HepG2 (cell line): ENCODE data around the gene OR1I1. TPM values are rescaled to one million over a fixed set of nuclear protein-coding genes. Genes with fewer than 3 reads are reported as not detected.
A peak's percentile ranks its signal among the peaks of the same experiment; 100 is the strongest.

Experiments
- ATF1 ChIP-seq: IDR thresholded peaks from 2 replicates; pipeline ENCODE4 v1.6.1; 2016; ENCODE audit warnings: mild to moderate bottlenecking, control low read depth
- ATM ChIP-seq: fragments of 450-650 bp; IDR thresholded peaks from 2 replicates; pipeline ENCODE4 v1.7.1; 2017; ENCODE audit warnings: mild to moderate bottlenecking, borderline replicate concordance
- GZF1 ChIP-seq: sonication (generic); formaldehyde crosslinking; IDR thresholded peaks from 2 replicates; pipeline ENCODE4 v1.5.1; 2020; ENCODE audit warnings: mild to moderate bottlenecking, missing genetic modification reagents
- KLF9 ChIP-seq: IDR thresholded peaks from 2 replicates; pipeline ENCODE4 v1.6.1; 2016; ENCODE audit warnings: low read depth
- NFRKB ChIP-seq: fragments of 450-650 bp; IDR thresholded peaks from 2 replicates; pipeline ENCODE4 v1.6.1; 2017
- REL ChIP-seq: sonication (generic); formaldehyde crosslinking; conservative IDR thresholded peaks from 2 replicates; pipeline ENCODE4 v1.8.0; 2022; ENCODE audit warnings: mild to moderate bottlenecking, missing genetic modification reagents, moderate library complexity
- SPEN ChIP-seq: sonication (generic); formaldehyde crosslinking; IDR thresholded peaks from 2 replicates; pipeline ENCODE4 v1.5.1; 2020; ENCODE audit warnings: low read depth, mild to moderate bottlenecking, missing genetic modification reagents
- TBP ChIP-seq: sonication (generic); formaldehyde crosslinking; IDR thresholded peaks from 2 replicates; pipeline ENCODE4 v1.5.0; 2020; ENCODE audit warnings: missing genetic modification reagents
- ZNF280B ChIP-seq: sonication (generic); formaldehyde crosslinking; IDR thresholded peaks from 2 replicates; pipeline ENCODE4 v1.5.0; 2020; ENCODE audit warnings: missing genetic modification reagents, mild to moderate bottlenecking, borderline replicate concordance
- ZNF354B ChIP-seq: sonication (generic); formaldehyde crosslinking; IDR thresholded peaks from 2 replicates; pipeline ENCODE4 v1.8.0; 2022; ENCODE audit warnings: mild to moderate bottlenecking, missing genetic modification reagents
- ZNF431 ChIP-seq: sonication (generic); formaldehyde crosslinking; IDR thresholded peaks from 2 replicates; pipeline ENCODE4 v1.9.0; 2022; ENCODE audit warnings: missing genetic modification reagents, low read depth, mild to moderate bottlenecking, borderline replicate concordance
- ZNF776 ChIP-seq: sonication (generic); formaldehyde crosslinking; IDR thresholded peaks from 2 replicates; pipeline ENCODE4 v1.4.0; 2020; ENCODE audit warnings: mild to moderate bottlenecking, missing genetic modification reagents
- polyA plus RNA-seq, 8 experiments: library from polyadenylated mRNA; depleted of rRNA in 3 of 8; stranded (reverse) in 7 of 8; unstranded in 1 of 8; fragments of >200 nt; fragmentation: Illumina TruSeq in 4 of 8; extraction: Trizol in 4 of 8; gene quantifications; 2 replicates each; pipeline versions ENCODE4 v1.2.1 to v1.2.3, GENCODE V29; 2011 to 2016; ENCODE audit warnings: low read depth in 4 of 8, missing spikeins in 1 of 8, mixed read lengths in 1 of 8; ENCODE audit not compliant: insufficient read depth in 1 of 8
- total RNA-seq, 5 experiments: library from RNA; depleted of rRNA; stranded (reverse); fragments of >200 nt; fragmentation: Illumina TruSeq; extraction: Trizol; gene quantifications; 2 replicates each; pipeline ENCODE4 v1.2.3, GENCODE V29; 2016; ENCODE audit warnings: low read depth in 1 of 5
- TF ChIP-seq, protein P1 (sequence below), 2 experiments: sonication (generic) in 1 of 2; formaldehyde crosslinking in 1 of 2; IDR thresholded peaks; 2 replicates each; pipeline versions ENCODE4 v1.6.1 to v1.9.0; 2014 to 2022; ENCODE audit warnings: antibody characterized with exemption in 1 of 2, borderline replicate concordance in 1 of 2, inconsistent platforms in 1 of 2, low read depth in 1 of 2, missing genetic modification reagents in 1 of 2
- TF ChIP-seq, protein P2 (sequence below): sonication (generic); formaldehyde crosslinking; IDR thresholded peaks from 2 replicates; pipeline ENCODE4 v1.9.0; 2021; ENCODE audit warnings: mild to moderate bottlenecking, missing genetic modification reagents

OR1I1 gene
- total and polyA plus RNA-seq, 2 of the 13 experiments (the other 11 are each of a cell fraction or from before 2014, with no cell fraction given), result not detected

GRCh38 chr19:15125232-15126067, 43.4 kb downstream of the OR1I1 start (continued):
- TF ChIP-seq, protein P1, sequence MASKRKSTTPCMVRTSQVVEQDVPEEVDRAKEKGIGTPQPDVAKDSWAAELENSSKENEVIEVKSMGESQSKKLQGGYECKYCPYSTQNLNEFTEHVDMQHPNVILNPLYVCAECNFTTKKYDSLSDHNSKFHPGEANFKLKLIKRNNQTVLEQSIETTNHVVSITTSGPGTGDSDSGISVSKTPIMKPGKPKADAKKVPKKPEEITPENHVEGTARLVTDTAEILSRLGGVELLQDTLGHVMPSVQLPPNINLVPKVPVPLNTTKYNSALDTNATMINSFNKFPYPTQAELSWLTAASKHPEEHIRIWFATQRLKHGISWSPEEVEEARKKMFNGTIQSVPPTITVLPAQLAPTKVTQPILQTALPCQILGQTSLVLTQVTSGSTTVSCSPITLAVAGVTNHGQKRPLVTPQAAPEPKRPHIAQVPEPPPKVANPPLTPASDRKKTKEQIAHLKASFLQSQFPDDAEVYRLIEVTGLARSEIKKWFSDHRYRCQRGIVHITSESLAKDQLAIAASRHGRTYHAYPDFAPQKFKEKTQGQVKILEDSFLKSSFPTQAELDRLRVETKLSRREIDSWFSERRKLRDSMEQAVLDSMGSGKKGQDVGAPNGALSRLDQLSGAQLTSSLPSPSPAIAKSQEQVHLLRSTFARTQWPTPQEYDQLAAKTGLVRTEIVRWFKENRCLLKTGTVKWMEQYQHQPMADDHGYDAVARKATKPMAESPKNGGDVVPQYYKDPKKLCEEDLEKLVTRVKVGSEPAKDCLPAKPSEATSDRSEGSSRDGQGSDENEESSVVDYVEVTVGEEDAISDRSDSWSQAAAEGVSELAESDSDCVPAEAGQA (IDR thresholded peaks at IDR 0.05; ENCODE audit: low read depth), result no peak
- TF ChIP-seq, protein P1 (CRISPR knock-in tag; IDR thresholded peaks at IDR 0.05; ENCODE audit: borderline replicate concordance), result peak; percentile 73; the same call in 1 of the 2 replicates
- TF ChIP-seq TBP (CRISPR knock-in tag), result 0 out of 2 replicates have a peak, but pooled peaks have one; percentile 15
- TF ChIP-seq, protein P2, sequence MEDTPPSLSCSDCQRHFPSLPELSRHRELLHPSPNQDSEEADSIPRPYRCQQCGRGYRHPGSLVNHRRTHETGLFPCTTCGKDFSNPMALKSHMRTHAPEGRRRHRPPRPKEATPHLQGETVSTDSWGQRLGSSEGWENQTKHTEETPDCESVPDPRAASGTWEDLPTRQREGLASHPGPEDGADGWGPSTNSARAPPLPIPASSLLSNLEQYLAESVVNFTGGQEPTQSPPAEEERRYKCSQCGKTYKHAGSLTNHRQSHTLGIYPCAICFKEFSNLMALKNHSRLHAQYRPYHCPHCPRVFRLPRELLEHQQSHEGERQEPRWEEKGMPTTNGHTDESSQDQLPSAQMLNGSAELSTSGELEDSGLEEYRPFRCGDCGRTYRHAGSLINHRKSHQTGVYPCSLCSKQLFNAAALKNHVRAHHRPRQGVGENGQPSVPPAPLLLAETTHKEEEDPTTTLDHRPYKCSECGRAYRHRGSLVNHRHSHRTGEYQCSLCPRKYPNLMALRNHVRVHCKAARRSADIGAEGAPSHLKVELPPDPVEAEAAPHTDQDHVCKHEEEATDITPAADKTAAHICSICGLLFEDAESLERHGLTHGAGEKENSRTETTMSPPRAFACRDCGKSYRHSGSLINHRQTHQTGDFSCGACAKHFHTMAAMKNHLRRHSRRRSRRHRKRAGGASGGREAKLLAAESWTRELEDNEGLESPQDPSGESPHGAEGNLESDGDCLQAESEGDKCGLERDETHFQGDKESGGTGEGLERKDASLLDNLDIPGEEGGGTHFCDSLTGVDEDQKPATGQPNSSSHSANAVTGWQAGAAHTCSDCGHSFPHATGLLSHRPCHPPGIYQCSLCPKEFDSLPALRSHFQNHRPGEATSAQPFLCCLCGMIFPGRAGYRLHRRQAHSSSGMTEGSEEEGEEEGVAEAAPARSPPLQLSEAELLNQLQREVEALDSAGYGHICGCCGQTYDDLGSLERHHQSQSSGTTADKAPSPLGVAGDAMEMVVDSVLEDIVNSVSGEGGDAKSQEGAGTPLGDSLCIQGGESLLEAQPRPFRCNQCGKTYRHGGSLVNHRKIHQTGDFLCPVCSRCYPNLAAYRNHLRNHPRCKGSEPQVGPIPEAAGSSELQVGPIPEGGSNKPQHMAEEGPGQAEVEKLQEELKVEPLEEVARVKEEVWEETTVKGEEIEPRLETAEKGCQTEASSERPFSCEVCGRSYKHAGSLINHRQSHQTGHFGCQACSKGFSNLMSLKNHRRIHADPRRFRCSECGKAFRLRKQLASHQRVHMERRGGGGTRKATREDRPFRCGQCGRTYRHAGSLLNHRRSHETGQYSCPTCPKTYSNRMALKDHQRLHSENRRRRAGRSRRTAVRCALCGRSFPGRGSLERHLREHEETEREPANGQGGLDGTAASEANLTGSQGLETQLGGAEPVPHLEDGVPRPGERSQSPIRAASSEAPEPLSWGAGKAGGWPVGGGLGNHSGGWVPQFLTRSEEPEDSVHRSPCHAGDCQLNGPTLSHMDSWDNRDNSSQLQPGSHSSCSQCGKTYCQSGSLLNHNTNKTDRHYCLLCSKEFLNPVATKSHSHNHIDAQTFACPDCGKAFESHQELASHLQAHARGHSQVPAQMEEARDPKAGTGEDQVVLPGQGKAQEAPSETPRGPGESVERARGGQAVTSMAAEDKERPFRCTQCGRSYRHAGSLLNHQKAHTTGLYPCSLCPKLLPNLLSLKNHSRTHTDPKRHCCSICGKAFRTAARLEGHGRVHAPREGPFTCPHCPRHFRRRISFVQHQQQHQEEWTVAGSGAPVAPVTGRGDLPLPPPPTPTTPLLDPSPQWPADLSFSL (CRISPR knock-in tag), result no peak
- no peak for TF ChIP-seq REL
- no peak for TF ChIP-seq GZF1 (CRISPR knock-in tag)
- TF ChIP-seq ATF1 (CRISPR knock-in tag), result peak; percentile 80
- TF ChIP-seq SPEN, result peak; percentile 93
- peak; percentile 60; the same call in 1 of the 2 replicates for TF ChIP-seq ZNF431 (CRISPR knock-in tag)
- TF ChIP-seq ZNF354B (CRISPR knock-in tag), result no peak
- TF ChIP-seq KLF9 (CRISPR knock-in tag), result peak; percentile 5; the same call in 1 of the 2 replicates
- no peak for TF ChIP-seq NFRKB
- 0 out of 2 replicates have a peak, but pooled peaks have one; percentile 67 for TF ChIP-seq ZNF280B
- no peak for TF ChIP-seq ATM
- peak; percentile 90 for TF ChIP-seq ZNF776 (CRISPR knock-in tag)
